ENCODE measurements around the gene JARID2. TPM values are rescaled to one million over a fixed set of nuclear protein-coding genes. Genes with fewer than 3 reads are reported as not detected.

The JARID2 gene
- total RNA-seq, 3 donors from 2014 or later = 10.5 to 13.9 (median 11.5) TPM

DNA sequence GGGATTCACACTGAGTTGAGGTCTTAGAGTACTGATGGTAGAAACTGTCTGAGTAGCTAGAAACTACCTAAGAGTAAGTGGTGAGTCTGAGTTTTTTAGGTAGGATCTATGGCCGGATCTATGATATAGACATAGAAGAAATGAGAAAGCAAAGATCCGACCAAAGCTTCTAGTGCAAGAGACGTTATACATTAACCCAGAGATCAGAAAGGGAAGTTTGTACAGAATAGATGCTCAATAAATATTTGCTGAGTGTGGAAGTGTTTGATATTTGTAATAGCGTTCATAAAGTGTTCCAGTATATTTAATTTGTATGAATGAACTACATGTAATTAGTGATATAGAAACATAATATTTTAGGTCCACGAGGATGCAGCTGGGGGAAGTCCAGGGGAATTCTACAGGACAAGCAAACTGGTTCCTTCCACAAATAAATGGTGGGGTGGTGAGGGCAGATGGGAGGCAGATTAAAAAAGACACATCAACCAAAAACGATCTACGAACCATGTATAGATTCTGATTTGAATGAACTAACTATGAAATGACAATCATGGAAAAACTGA, 31.9 kb upstream of the JARID2 start:
- no peak overlapping the region for H3K4me3 ChIP-seq
- TF ChIP-seq CTCF (IDR thresholded peaks at IDR 0.05) = no peak
- no peak for TF ChIP-seq POLR2AphosphoS5 (IDR thresholded peaks at IDR 0.05)
- no peak for TF ChIP-seq POLR2A (IDR thresholded peaks at IDR 0.05)
- H3K4me1 ChIP-seq = no peaks in the 10 kb centered on the region
- DNase-seq (ENCODE audit: low spot score in 2 of 2) = no peak
- H3K27me3 ChIP-seq = no peaks in the 10 kb centered on the region
- H3K36me3 ChIP-seq = no peaks in the 10 kb centered on the region
- no peak overlapping the region for H3K27ac ChIP-seq
- no peaks in the 10 kb centered on the region for H3K9me3 ChIP-seq
- intact Hi-C loops (cut with DNase I; ENCODE audit: low total_unique reads) = no loop called here

DNA sequence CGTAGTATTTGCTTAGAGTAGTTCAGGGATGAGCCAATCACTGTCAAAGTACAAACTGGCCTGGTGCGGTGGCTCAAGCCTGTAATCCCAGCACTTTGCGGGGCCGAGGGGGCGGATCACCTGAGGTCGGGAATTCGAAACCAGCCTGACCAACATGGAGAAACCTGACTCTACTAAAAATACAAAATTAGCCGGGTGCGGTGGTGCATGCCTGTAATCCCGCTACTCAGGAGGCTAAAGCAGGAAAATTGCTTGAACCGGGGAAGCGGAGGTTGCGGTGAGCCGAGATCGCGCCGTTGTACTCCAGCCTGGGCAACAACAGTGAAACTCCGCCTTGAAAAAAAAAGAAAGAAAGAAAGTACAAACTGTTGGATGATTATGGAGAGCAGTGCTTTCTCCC, 27.5 kb upstream of the JARID2 start:
- no peaks in the 10 kb centered on the region for H3K27me3 ChIP-seq
- intact Hi-C loops (cut with DNase I; ENCODE audit: low total_unique reads) = no loop called here
- no peaks in the 10 kb centered on the region for H3K4me1 ChIP-seq
- H3K9me3 ChIP-seq = no peaks in the 10 kb centered on the region
- H3K4me3 ChIP-seq = no peak overlapping the region
- H3K27ac ChIP-seq = no peak overlapping the region
- DNase-seq (ENCODE audit: low spot score in 2 of 2) = no peak
- no peak for TF ChIP-seq CTCF (IDR thresholded peaks at IDR 0.05)
- no peak for TF ChIP-seq POLR2A (IDR thresholded peaks at IDR 0.05)
- TF ChIP-seq POLR2AphosphoS5 (IDR thresholded peaks at IDR 0.05) = no peak
- H3K36me3 ChIP-seq = no peaks in the 10 kb centered on the region

- no peaks in the 10 kb centered on the region for H3K4me1 ChIP-seq
- H3K36me3 ChIP-seq = no peaks in the 10 kb centered on the region
- no peaks in the 10 kb centered on the region for H3K9me3 ChIP-seq
- intact Hi-C loops (cut with DNase I; ENCODE audit: low total_unique reads) = no loop called here
- no peak for DNase-seq (ENCODE audit: low spot score in 2 of 2)
- H3K4me3 ChIP-seq = no peak overlapping the region
- H3K27ac ChIP-seq = no peak overlapping the region
- H3K27me3 ChIP-seq = no peaks in the 10 kb centered on the region
- no peak for TF ChIP-seq POLR2A (IDR thresholded peaks at IDR 0.05)
- TF ChIP-seq CTCF (IDR thresholded peaks at IDR 0.05) = no peak
- TF ChIP-seq POLR2AphosphoS5 (IDR thresholded peaks at IDR 0.05) = no peak
Observed at GRCh38 chr6:15220062-15220461, 25.8 kb upstream of the JARID2 start.

DNA sequence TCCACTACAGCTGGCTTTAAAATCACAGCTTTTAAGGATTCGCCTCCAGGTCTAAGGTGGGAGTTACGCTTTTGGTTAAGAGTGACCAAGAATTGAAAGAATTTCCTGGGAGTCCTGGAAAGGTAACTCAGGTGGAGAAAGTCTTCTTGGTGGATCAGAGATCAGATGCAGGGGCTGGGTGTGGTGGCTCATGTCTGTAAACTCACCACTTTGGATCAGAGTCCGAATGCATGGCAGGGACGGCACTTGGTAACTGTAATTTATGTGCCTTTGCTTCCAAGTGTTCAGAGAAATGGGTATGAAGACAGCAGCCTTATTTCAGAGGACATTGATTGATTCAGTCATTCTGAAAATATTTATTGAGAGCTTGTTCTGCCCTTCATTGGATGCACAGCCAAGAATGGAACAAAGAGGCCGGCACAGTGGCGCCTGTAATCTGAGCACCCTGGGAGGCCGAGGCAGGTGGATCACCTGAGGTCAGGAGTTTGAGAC, 18.0 kb upstream of the JARID2 start:
- H3K27ac ChIP-seq = no peak overlapping the region

More for the DNA sequence above, 18.0 kb upstream of the JARID2 start:
- TF ChIP-seq POLR2A (IDR thresholded peaks at IDR 0.05) (no peak), POLR2AphosphoS5 (IDR thresholded peaks at IDR 0.05) (no peak), CTCF (IDR thresholded peaks at IDR 0.05) (no peak)
- no peak for DNase-seq (ENCODE audit: low spot score in 2 of 2)
- intact Hi-C loops (cut with DNase I; ENCODE audit: low total_unique reads) = no loop called here
- H3K4me3 ChIP-seq = no peak overlapping the region
- H3K9me3 ChIP-seq = no peaks in the 10 kb centered on the region
- H3K27me3 ChIP-seq = no peaks in the 10 kb centered on the region
- no peaks in the 10 kb centered on the region for H3K36me3 ChIP-seq
- no peaks in the 10 kb centered on the region for H3K4me1 ChIP-seq

All from breast epithelium (tissue), 4 donors.